Astrocyte (in vitro differentiated cells and primary cell): ENCODE measurements around the gene BBS7. TPM values are rescaled to one million over a fixed set of nuclear protein-coding genes. Genes with fewer than 3 reads are reported as not detected.

Source experiments
- DNase-seq: peaks from one replicate; pipeline ENCODE4 v3.0.0-alpha.2; 2010; ENCODE audit warnings: low read depth
- FAIRE-seq: peaks from 2 replicates; lab custom pipeline; 2011; peaks lifted over from hg19 to GRCh38; lab: Jason Lieb, UNC
- H2AFZ ChIP-seq: 2 replicates; pipeline ENCODE4 v1.6.0; 2012; ENCODE audit warnings: low read depth, low read length, inconsistent platforms
- H3K27ac ChIP-seq: 2 replicates; pipeline ENCODE4 v1.5.1; 2011; ENCODE audit warnings: low read depth, low read length, inconsistent platforms
- H3K27me3 ChIP-seq: 2 replicates; pipeline ENCODE4 v1.6.0; 2011; ENCODE audit warnings: low read length, inconsistent platforms; ENCODE audit not compliant: insufficient read depth
- H3K36me3 ChIP-seq: 2 replicates; pipeline ENCODE4 v1.5.1; 2011; ENCODE audit warnings: low read length, inconsistent platforms; ENCODE audit not compliant: insufficient read depth
- H3K4me1 ChIP-seq: 2 replicates; pipeline ENCODE4 v1.5.1; 2011; ENCODE audit warnings: low read length, inconsistent platforms; ENCODE audit not compliant: insufficient read depth
- H3K4me2 ChIP-seq: 2 replicates; pipeline ENCODE4 v1.6.0; 2012; ENCODE audit warnings: low read length, inconsistent platforms
- H3K4me3 ChIP-seq: 2 replicates; pipeline ENCODE4 v1.5.1; 2011; ENCODE audit warnings: low read depth, mild to moderate bottlenecking, low read length, inconsistent platforms; ENCODE audit not compliant: insufficient read depth
- H3K79me2 ChIP-seq: 2 replicates; pipeline ENCODE4 v1.6.0; 2012; ENCODE audit warnings: mild to moderate bottlenecking, low read length, inconsistent platforms; ENCODE audit not compliant: insufficient read depth
- H3K9ac ChIP-seq: 2 replicates; pipeline ENCODE4 v1.6.0; 2012; ENCODE audit warnings: mild to moderate bottlenecking, low read length, inconsistent platforms
- H3K9me3 ChIP-seq: 2 replicates; pipeline ENCODE4 v1.5.1; 2012; ENCODE audit warnings: low read depth, mild to moderate bottlenecking, low read length, inconsistent platforms; ENCODE audit not compliant: insufficient read depth
- H4K20me1 ChIP-seq: 2 replicates; pipeline ENCODE4 v1.6.0; 2012; ENCODE audit warnings: low read length, inconsistent platforms; ENCODE audit not compliant: insufficient read depth
- H3K27ac Mint-ChIP-seq: one replicate; pipeline ENCODE4 v1.8.0; 2021; ENCODE audit warnings: mild to moderate bottlenecking, mixed read lengths; ENCODE audit not compliant: unreplicated experiment
- H3K27me3 Mint-ChIP-seq: one replicate; pipeline ENCODE4 v1.8.0; 2021; ENCODE audit warnings: low read depth, mixed read lengths; ENCODE audit not compliant: unreplicated experiment
- H3K36me3 Mint-ChIP-seq: one replicate; pipeline ENCODE4 v1.8.0; 2021; ENCODE audit warnings: low read depth, mixed read lengths; ENCODE audit not compliant: unreplicated experiment
- H3K4me1 Mint-ChIP-seq: one replicate; pipeline ENCODE4 v1.8.0; 2021; ENCODE audit warnings: low read depth, mixed read lengths; ENCODE audit not compliant: unreplicated experiment
- H3K4me3 Mint-ChIP-seq: one replicate; pipeline ENCODE4 v1.8.0; 2021; ENCODE audit warnings: mild to moderate bottlenecking, moderate library complexity, mixed read lengths; ENCODE audit not compliant: unreplicated experiment
- H3K9me3 Mint-ChIP-seq: one replicate; pipeline ENCODE4 v1.8.0; 2021; ENCODE audit warnings: mild to moderate bottlenecking, mixed read lengths; ENCODE audit not compliant: unreplicated experiment
- CTCF ChIP-seq: IDR thresholded peaks from 2 replicates; pipeline ENCODE4 v1.5.1; 2011; ENCODE audit warnings: low read depth, mild to moderate bottlenecking, inconsistent platforms, low read length, moderate library complexity; ENCODE audit not compliant: insufficient read depth
- EZH2 ChIP-seq: IDR thresholded peaks from 2 replicates; pipeline ENCODE4 v1.6.1; 2012; ENCODE audit warnings: mild to moderate bottlenecking, low read length, inconsistent platforms; ENCODE audit not compliant: insufficient read depth
- total RNA-seq: library from RNA; stranded (reverse); gene quantifications from 2 replicates; pipeline ENCODE4 v1.2.1, GENCODE V29; 2021

Gene BBS7
- total RNA-seq, 1 donor from 2014 or later = 21.0 TPM

- peaks cover 38% of the 10 kb centered on the region for H3K79me2 ChIP-seq
- H3K36me3 ChIP-seq = peaks cover 1% of the 10 kb centered on the region
- H3K4me2 ChIP-seq = peak overlapping the region; percentile 95
- Mint-ChIP-seq H3K27me3 (no peaks in the 10 kb centered on the region), H3K9me3 (no peaks in the 10 kb centered on the region), H3K27ac (peak overlapping the region; percentile 88), H3K4me3 (peak overlapping the region; percentile 96), H3K4me1 (peaks cover 8% of the 10 kb centered on the region), H3K36me3 (no peaks in the 10 kb centered on the region)
- H3K9ac ChIP-seq = peak overlapping the region; percentile 82
- no peaks in the 10 kb centered on the region for H4K20me1 ChIP-seq
- peak; percentile 45 for FAIRE-seq
- peaks cover 9% of the 10 kb centered on the region for H3K4me1 ChIP-seq
- H3K4me3 ChIP-seq = peak overlapping the region; percentile 82
- H2AFZ ChIP-seq = peak overlapping the region; percentile 84
- TF ChIP-seq EZH2 (no peak), CTCF (no peak)
- H3K9me3 ChIP-seq = no peaks in the 10 kb centered on the region
- no peaks in the 10 kb centered on the region for H3K27me3 ChIP-seq
- DNase-seq = no peak
- H3K27ac ChIP-seq = peak overlapping the region; percentile 72
These were observed 46.1 kb downstream of the BBS7 start for GRCh38 chr4:121824171-121824527.

- Mint-ChIP-seq H3K27me3 (no peaks in the 10 kb centered on the region), H3K27ac (peak within 1 kb of the TSS; percentile 88), H3K4me3 (peak within 1 kb of the TSS; percentile 96), H3K9me3 (no peaks in the 10 kb centered on the region), H3K4me1 (peaks cover 11% of the 10 kb centered on the region), H3K36me3 (no peaks in the 10 kb centered on the region)
- FAIRE-seq (peak; percentile 76), DNase-seq (peak; percentile 90)
- H3K9me3 ChIP-seq = no peaks in the 10 kb centered on the region
- peak within 1 kb of the TSS; percentile 82 for H3K4me3 ChIP-seq
- H3K9ac ChIP-seq = peak within 1 kb of the TSS; percentile 82
- TF ChIP-seq EZH2 = no peak
- no peak for TF ChIP-seq CTCF
- H3K4me1 ChIP-seq = peaks cover 10% of the 10 kb centered on the region
- peak within 1 kb of the TSS; percentile 72 for H3K27ac ChIP-seq
- H3K36me3 ChIP-seq = peaks cover 5% of the 10 kb centered on the region
- H3K79me2 ChIP-seq = peaks cover 39% of the 10 kb centered on the region
- H2AFZ ChIP-seq = peak within 1 kb of the TSS; percentile 84
- H4K20me1 ChIP-seq = no peaks in the 10 kb centered on the region
- H3K27me3 ChIP-seq = no peaks in the 10 kb centered on the region
- H3K4me2 ChIP-seq = peak within 1 kb of the TSS; percentile 95
These were observed 46.6 kb downstream of the BBS7 start, which contains the start of gene CCNA2 for GRCh38 chr4:121823505-121824170. Gene CCNA2 (minus strand): TSS chr4:121823883. CDS start chr4:121823628, 255 bp downstream.
